Vagina (tissue), 2 donors: ENCODE results near the gene HSD17B14.
A peak's percentile ranks its signal among the peaks of the same experiment; 100 is the strongest.

Experiments
- POLR2A ChIP-seq, 2 donors: fragments of 450-650 bp; IDR thresholded peaks; one replicate each; pipeline ENCODE4 v1.6.1; 2017; ENCODE audit warnings: antibody characterized with exemption in 2 of 2, mild to moderate bottlenecking in 2 of 2, moderate library complexity in 2 of 2
- POLR2AphosphoS5 ChIP-seq, 2 donors: sonication (generic); formaldehyde crosslinking; IDR thresholded peaks; one replicate each; pipeline ENCODE4 v1.9.0; 2017; ENCODE audit warnings: antibody characterized with exemption in 2 of 2, mild to moderate bottlenecking in 2 of 2, low read depth in 1 of 2; ENCODE audit not compliant: insufficient read depth in 1 of 2
- TF ChIP-seq, protein P1 (sequence below), 3 experiments: fragments of 450-650 bp in 2 of 3; fragments of 200-600 bp in 1 of 3; sonication (generic) in 1 of 3; IDR thresholded peaks; one replicate each; pipeline ENCODE4 v1.5.1; 2017 to 2019; ENCODE audit warnings: antibody characterized with exemption in 3 of 3, mild to moderate bottlenecking in 2 of 3, moderate library complexity in 2 of 3

DNA sequence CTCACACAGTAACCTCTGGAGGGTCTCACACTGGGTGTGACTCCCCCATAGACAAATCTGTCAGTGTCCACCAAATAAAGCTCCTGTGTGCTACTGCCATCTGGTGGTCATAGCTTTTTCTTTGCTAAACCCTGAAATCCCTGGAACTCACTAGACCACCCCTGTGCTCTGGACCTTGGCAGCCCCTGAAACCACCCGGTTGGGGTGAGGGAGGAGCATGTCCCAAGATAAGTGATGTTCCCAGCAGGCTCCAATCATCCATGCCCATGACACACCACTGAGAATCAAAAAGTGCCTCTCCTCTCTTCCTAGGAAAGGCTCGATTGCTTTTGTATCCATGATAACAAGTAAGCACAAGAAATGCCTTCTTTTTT is 6.5 kb upstream of the HSD17B14 start:
- TF ChIP-seq, protein P1, sequence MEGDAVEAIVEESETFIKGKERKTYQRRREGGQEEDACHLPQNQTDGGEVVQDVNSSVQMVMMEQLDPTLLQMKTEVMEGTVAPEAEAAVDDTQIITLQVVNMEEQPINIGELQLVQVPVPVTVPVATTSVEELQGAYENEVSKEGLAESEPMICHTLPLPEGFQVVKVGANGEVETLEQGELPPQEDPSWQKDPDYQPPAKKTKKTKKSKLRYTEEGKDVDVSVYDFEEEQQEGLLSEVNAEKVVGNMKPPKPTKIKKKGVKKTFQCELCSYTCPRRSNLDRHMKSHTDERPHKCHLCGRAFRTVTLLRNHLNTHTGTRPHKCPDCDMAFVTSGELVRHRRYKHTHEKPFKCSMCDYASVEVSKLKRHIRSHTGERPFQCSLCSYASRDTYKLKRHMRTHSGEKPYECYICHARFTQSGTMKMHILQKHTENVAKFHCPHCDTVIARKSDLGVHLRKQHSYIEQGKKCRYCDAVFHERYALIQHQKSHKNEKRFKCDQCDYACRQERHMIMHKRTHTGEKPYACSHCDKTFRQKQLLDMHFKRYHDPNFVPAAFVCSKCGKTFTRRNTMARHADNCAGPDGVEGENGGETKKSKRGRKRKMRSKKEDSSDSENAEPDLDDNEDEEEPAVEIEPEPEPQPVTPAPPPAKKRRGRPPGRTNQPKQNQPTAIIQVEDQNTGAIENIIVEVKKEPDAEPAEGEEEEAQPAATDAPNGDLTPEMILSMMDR (IDR thresholded peaks at IDR 0.05): peak; percentile 77 to 82 (median 81)
- peak in 1 of 2 donors; percentile 28 for TF ChIP-seq POLR2AphosphoS5 (IDR thresholded peaks at IDR 0.05; ENCODE audit: insufficient read depth in 1 of 2, low read depth in 1 of 2)
- no peak for TF ChIP-seq POLR2A (IDR thresholded peaks at IDR 0.05)
